Pancreas (tissue), 10 donors: ENCODE data around the gene LTB. TPM values are rescaled to one million over a fixed set of nuclear protein-coding genes. Genes with fewer than 3 reads are reported as not detected.
"Not testable (repeated sequence)": the region's sequence is repeated elsewhere in the genome, so short reads cannot be mapped to it uniquely, and the experiment has no call there.

Experiments
- ATAC-seq, 4 donors: fragments of 200-7000 bp; cut with Tn5 transposase; one replicate each; pipeline versions ENCODE4 v1.8.0 to v1.9.1; 2020; ENCODE audit warnings: mild to moderate bottlenecking in 4 of 4, moderate library complexity in 4 of 4
- DNase-seq, 6 donors: peaks; one replicate each; pipeline ENCODE4 v3.0.0-alpha.2; 2020
- FAIRE-seq: peaks from 2 replicates; lab custom pipeline; 2012; peaks lifted over from hg19 to GRCh38; lab: Jason Lieb, UNC
- H3K27ac ChIP-seq, 4 donors: fragments of 200-600 bp; sonication (generic); 1 replicate in 3 of 4; 2 replicates in 1 of 4; pipeline versions ENCODE4 v1.5.0 to v1.8.0; 2020
- H3K27me3 ChIP-seq, 4 donors: fragments of 200-600 bp; one replicate each; pipeline ENCODE4 v1.8.0; 2021
- H3K36me3 ChIP-seq, 3 donors: fragments of 200-600 bp; sonication (generic) in 1 of 3; one replicate each; pipeline versions ENCODE4 v1.5.0 to v1.8.0; 2020 to 2021
- H3K4me1 ChIP-seq, 3 donors: fragments of 200-600 bp; one replicate each; pipeline ENCODE4 v1.8.0; 2021
- H3K4me3 ChIP-seq, 4 donors: fragments of 200-600 bp; sonication (generic) in 2 of 4; one replicate each; pipeline versions ENCODE4 v1.5.0 to v1.8.0; 2020 to 2021
- H3K9me3 ChIP-seq, 4 donors: fragments of 200-600 bp; one replicate each; pipeline ENCODE4 v1.8.0; 2021
- whole genome bisulfite sequencing, 2 donors: extraction: QIAGEN DNeasy Blood & Tissue Kit; methylation state at CpG; one replicate each; pipeline ENCODE4 v1.1.7; 2013; 5-methylcytosine and 5-hydroxymethylcytosine counted together
- intact Hi-C, 3 donors: fragments of 100-400 bp; cut with DNase I; formaldehyde crosslinking; loops; one replicate each; pipeline versions ENCODE4 v1.11.1 to v1.14.2; 2022
- polyA plus RNA-seq, 2 donors: library from polyadenylated mRNA; stranded (reverse); fragments of 200-250 nt; gene quantifications; one replicate each; pipeline ENCODE4 v1.2.3, GENCODE V29; 2013
- total RNA-seq, 6 donors: library from RNA; stranded (reverse); fragmentation: NEBNext Ultra II Directional in 4 of 6; extraction: Animal tissue kit (Norgen Biotek cat#: 25700) in 4 of 6; gene quantifications; one replicate each; pipeline versions ENCODE4 v1.2.1 to v1.2.4, GENCODE V29; 2021 to 2023
- TF ChIP-seq, protein P1 (sequence below), 4 donors: fragments of 200-600 bp; sonication (generic) in 3 of 4; IDR thresholded peaks; one replicate each; pipeline versions ENCODE4 v1.5.0 to v1.8.0; 2021; ENCODE audit warnings: antibody characterized with exemption in 4 of 4
- donor health status: healthy with polysubstance abuse.
- donor health status: DM: no; HTN: no; CAD: no; lungs with moderate emphysema.
- donor health status: DM: no; HTN: no; CAD: no.
- donor health status: control.
- donor health status: control.
- donor health status: Bipolar disorder and iron deficiency.
- donor health status: DM: yes; HTN: yes; CAD: no.
- donor health status: DM: no; HTN: no; CAD: no.
- donor health status: DM: no; HTN: no; CAD: no.
- donor health status: DM: yes; HTN: yes; CAD: no.

Gene LTB
- total and polyA plus RNA-seq, 8 donors: 0.71 to 19.4 (median 2.1) TPM

GRCh38 chr6:31556307-31556706 is 25.9 kb downstream of the LTB start:
- no peak overlapping the region for H3K27ac ChIP-seq
- WGBS, 2 donors: 76 to 95% methylated on average over 3 of the region's 3 CpGs
- DNase-seq (no peak), FAIRE-seq (no peak), ATAC-seq (no peak)
- H3K36me3 ChIP-seq: peaks cover 0 to 20% (median 8%) of the 10 kb centered on the region in 3 donors
- H3K9me3 ChIP-seq: no peaks in the 10 kb centered on the region
- intact Hi-C loops: no loop called here
- H3K4me3 ChIP-seq: no peak overlapping the region
- peaks cover 0 to 7% (median 0%) of the 10 kb centered on the region in 3 donors for H3K4me1 ChIP-seq
- TF ChIP-seq, protein P1, sequence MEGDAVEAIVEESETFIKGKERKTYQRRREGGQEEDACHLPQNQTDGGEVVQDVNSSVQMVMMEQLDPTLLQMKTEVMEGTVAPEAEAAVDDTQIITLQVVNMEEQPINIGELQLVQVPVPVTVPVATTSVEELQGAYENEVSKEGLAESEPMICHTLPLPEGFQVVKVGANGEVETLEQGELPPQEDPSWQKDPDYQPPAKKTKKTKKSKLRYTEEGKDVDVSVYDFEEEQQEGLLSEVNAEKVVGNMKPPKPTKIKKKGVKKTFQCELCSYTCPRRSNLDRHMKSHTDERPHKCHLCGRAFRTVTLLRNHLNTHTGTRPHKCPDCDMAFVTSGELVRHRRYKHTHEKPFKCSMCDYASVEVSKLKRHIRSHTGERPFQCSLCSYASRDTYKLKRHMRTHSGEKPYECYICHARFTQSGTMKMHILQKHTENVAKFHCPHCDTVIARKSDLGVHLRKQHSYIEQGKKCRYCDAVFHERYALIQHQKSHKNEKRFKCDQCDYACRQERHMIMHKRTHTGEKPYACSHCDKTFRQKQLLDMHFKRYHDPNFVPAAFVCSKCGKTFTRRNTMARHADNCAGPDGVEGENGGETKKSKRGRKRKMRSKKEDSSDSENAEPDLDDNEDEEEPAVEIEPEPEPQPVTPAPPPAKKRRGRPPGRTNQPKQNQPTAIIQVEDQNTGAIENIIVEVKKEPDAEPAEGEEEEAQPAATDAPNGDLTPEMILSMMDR (IDR thresholded peaks at IDR 0.05): no peak
- H3K27me3 ChIP-seq: no peaks in the 10 kb centered on the region

- peaks cover 7 to 12% (median 9%) of the 10 kb centered on the region in 3 donors for H3K4me1 ChIP-seq
- peak in 1 of 6 donors; percentile 46 for DNase-seq
- FAIRE-seq, H3K4me3 ChIP-seq, H3K36me3 ChIP-seq, H3K9me3 ChIP-seq, H3K27me3 ChIP-seq, H3K27ac ChIP-seq, intact Hi-C loops, ATAC-seq: not testable (repeated sequence)
- 61 to 75% methylated on average over 4 to 5 of the region's 5 CpGs for WGBS, 2 donors
Observed at GRCh38 chr6:31551371-31551770, 30.9 kb downstream of the LTB start.

- no peak for DNase-seq
- intact Hi-C loops: loop anchor here in 2 of 3 donors (5.0 kb wide), 1 partner anchor 49 kb away; no protein-coding TSS in a partner anchor
- TF ChIP-seq, protein P1 (IDR thresholded peaks at IDR 0.05): no peak
- peak overlapping the region in 2 of 4 donors; percentile 41 for H3K4me3 ChIP-seq
- H3K36me3 ChIP-seq: peaks cover 0 to 4% (median 0%) of the 10 kb centered on the region in 3 donors
- FAIRE-seq: no peak
- H3K27me3 ChIP-seq: no peaks in the 10 kb centered on the region
- H3K9me3 ChIP-seq: no peaks in the 10 kb centered on the region
- no peak overlapping the region for H3K27ac ChIP-seq
- peaks cover 7 to 12% (median 9%) of the 10 kb centered on the region in 3 donors for H3K4me1 ChIP-seq
- WGBS, 2 donors: 90 to 98% methylated on average over 2 of the region's 2 CpGs
- no peak for ATAC-seq
Observed at GRCh38 chr6:31548544-31548873, 33.7 kb downstream of the LTB start.

GRCh38 chr6:31547727-31548543 is 34.3 kb downstream of the LTB start:
- intact Hi-C loops: loop anchor here in 2 of 3 donors (5.0 kb wide), 1 partner anchor 49 kb away; no protein-coding TSS in a partner anchor
- Histone ChIP-seq H3K27me3 (no peaks in the 10 kb centered on the region), H3K9me3 (no peaks in the 10 kb centered on the region), H3K36me3 (peaks cover 0 to 4% (median 0%) of the 10 kb centered on the region in 3 donors), H3K27ac (peak overlapping the region; percentile 28 to 79 (median 45)), H3K4me1 (peaks cover 8 to 15% (median 12%) of the 10 kb centered on the region in 3 donors), H3K4me3 (peak overlapping the region; percentile 13 to 41 (median 36))
- WGBS, 2 donors: 61 to 71% methylated on average over 23 to 24 of the region's 24 CpGs
- TF ChIP-seq, protein P1 (IDR thresholded peaks at IDR 0.05): no peak
- DNase-seq (peak in 3 of 6 donors; percentile 44 to 67 (median 62)), ATAC-seq (no peak), FAIRE-seq (no peak)

DNA sequence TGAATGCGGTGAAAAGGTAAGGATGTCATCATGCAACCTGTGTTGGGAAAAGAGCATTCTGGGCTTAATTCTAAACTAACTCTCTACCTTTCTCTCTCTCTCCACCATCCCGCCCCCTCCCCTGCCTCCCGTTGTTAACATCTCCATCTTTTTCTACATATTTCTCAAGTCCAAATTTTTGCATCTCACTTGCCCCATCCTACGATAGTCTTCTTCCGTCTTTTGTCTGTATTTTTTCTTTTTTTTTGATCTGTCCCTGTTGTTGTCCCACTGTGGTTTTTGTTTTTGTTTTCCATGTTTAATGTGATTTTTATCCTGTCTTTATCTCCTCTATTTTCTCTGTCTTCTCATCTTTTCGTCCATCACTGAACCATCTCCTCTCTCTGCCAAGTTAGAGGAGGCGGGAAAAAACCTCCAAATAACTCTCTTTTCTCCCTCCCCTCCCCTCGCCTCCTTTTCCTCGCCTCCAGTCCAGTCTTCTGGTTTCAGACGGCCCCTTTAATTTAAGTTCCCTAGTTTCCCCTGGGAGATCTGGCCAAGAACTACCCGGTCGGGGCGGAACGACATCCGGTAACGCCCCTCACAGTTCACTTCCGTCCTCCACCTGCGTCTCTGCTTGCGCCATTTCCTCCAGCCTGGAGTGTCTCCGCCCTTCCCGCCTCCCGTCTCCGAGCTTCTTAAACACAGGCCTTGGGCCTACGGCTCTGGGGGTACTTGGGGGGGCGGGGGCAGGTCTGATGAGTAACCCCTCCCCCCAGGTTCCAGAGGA is 35.1 kb downstream of the LTB start, which contains the start of gene NFKBIL1:
NFKBIL1 (plus strand) TSS at position 651 of the 769 bp plus-strand sequence; CDS start at position 738, 87 bp downstream.
- ATAC-seq (peak; percentile 94 to 97 (median 94)), FAIRE-seq (no peak), DNase-seq (peak; percentile 84 to 95 (median 92))
- intact Hi-C loops: loop anchor here in 2 of 3 donors (5.0 kb wide), 1 partner anchor 50 kb away; no protein-coding TSS in a partner anchor
- Histone ChIP-seq H3K36me3 (peaks cover 0 to 4% (median 0%) of the 10 kb centered on the region in 3 donors), H3K4me1 (peaks cover 11 to 17% (median 16%) of the 10 kb centered on the region in 3 donors), H3K27me3 (no peaks in the 10 kb centered on the region), H3K27ac (peak within 1 kb of the TSS; percentile 28 to 79 (median 45)), H3K9me3 (no peaks in the 10 kb centered on the region), H3K4me3 (peak within 1 kb of the TSS; percentile 13 to 41 (median 36))
- 0% methylated on average over 25 of the region's 25 CpGs for WGBS, 2 donors
- TF ChIP-seq, protein P1 (IDR thresholded peaks at IDR 0.05): peak in 1 of 4 donors; percentile 10
